Amniotic stem cell (primary cell): Measurements from ENCODE around the gene VAMP1.

ENCODE experiments used
- DNase-seq: peaks from one replicate; lab custom pipeline; 2025; lab: John Stamatoyannopoulos, UW

VAMP1 gene

GRCh38 chr12:6425590-6426531, 44.6 kb downstream of the VAMP1 start:
- DNase-seq, result no peak

GRCh38 chr12:6424866-6425265, 45.6 kb downstream of the VAMP1 start:
- DNase-seq, result no peak

- no peak for DNase-seq
Observed at GRCh38 chr12:6424008-6424347, 46.5 kb downstream of the VAMP1 start.

- DNase-seq, result peak; percentile 92
Observed at GRCh38 chr12:6423267-6424007, 47.0 kb downstream of the VAMP1 start.

- DNase-seq, result no peak
Observed at GRCh38 chr12:6420364-6420763, 50.1 kb downstream of the VAMP1 start.

- DNase-seq, result no peak
Observed at GRCh38 chr12:6418796-6419195, 51.7 kb downstream of the VAMP1 start.

- DNase-seq, result no peak
Observed at GRCh38 chr12:6416596-6416995, 53.9 kb downstream of the VAMP1 start.
